Measurements from ENCODE around the gene LMTK2.

The LMTK2 gene

DNA sequence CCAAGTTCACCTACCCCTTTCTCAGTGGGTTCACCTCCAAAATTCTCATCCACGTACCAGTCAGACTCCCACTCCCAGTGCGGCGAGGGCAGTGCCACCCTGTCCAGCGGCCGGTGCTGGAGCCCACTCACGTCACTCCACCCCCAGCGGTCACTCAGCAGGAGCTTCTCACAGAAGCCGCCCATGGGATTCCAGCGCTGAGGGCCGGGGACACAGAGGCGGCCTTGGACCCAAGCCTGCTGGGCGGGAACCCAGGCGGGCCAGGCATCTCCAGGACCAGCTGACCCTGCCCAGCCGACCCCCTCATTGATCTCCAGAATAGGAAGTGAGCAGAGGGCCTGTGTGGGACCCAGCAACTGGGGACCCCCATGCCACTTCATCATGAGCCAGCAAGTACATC lies 138.2 kb downstream of the LMTK2 start:
- H3K9ac ChIP-seq (ENCODE audit: low read length): no peak overlapping the region
- H3K79me2 ChIP-seq (ENCODE audit: insufficient read depth, low read length): no peaks in the 10 kb centered on the region
- H3K9me2 ChIP-seq (replicated peaks; ENCODE audit: insufficient read depth, low read length): no peaks in the 10 kb centered on the region
- no peaks in the 10 kb centered on the region for H3K36me3 ChIP-seq (ENCODE audit: low read length)
- H3K27me3 ChIP-seq (ENCODE audit: low read length): no peaks in the 10 kb centered on the region
- TF ChIP-seq, protein P1, sequence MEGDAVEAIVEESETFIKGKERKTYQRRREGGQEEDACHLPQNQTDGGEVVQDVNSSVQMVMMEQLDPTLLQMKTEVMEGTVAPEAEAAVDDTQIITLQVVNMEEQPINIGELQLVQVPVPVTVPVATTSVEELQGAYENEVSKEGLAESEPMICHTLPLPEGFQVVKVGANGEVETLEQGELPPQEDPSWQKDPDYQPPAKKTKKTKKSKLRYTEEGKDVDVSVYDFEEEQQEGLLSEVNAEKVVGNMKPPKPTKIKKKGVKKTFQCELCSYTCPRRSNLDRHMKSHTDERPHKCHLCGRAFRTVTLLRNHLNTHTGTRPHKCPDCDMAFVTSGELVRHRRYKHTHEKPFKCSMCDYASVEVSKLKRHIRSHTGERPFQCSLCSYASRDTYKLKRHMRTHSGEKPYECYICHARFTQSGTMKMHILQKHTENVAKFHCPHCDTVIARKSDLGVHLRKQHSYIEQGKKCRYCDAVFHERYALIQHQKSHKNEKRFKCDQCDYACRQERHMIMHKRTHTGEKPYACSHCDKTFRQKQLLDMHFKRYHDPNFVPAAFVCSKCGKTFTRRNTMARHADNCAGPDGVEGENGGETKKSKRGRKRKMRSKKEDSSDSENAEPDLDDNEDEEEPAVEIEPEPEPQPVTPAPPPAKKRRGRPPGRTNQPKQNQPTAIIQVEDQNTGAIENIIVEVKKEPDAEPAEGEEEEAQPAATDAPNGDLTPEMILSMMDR (IDR thresholded peaks at IDR 0.05; ENCODE audit: insufficient read depth, low read length, poor library complexity, severe bottlenecking): no peak
- TF ChIP-seq EZH2phosphoT487 (conservative IDR thresholded peaks at IDR 0.05; ENCODE audit: low read length): no peak
- no peak overlapping the region for H2AFZ ChIP-seq (ENCODE audit: low read depth, low read length, severe bottlenecking)
- no peak overlapping the region for H3K4me2 ChIP-seq (ENCODE audit: low read depth, low read length, poor library complexity, severe bottlenecking)
- H4K20me1 ChIP-seq (ENCODE audit: low read depth, low read length): no peaks in the 10 kb centered on the region
- no peaks in the 10 kb centered on the region for H3F3A ChIP-seq (ENCODE audit: insufficient read depth)
- H3K9me3 ChIP-seq (ENCODE audit: insufficient read depth, low read length): no peaks in the 10 kb centered on the region
- no peak overlapping the region for H3K4me3 ChIP-seq (ENCODE audit: insufficient read depth, low read length, poor library complexity, severe bottlenecking)
- no peak overlapping the region for H3K27ac ChIP-seq (ENCODE audit: low read depth, low read length)

DNA sequence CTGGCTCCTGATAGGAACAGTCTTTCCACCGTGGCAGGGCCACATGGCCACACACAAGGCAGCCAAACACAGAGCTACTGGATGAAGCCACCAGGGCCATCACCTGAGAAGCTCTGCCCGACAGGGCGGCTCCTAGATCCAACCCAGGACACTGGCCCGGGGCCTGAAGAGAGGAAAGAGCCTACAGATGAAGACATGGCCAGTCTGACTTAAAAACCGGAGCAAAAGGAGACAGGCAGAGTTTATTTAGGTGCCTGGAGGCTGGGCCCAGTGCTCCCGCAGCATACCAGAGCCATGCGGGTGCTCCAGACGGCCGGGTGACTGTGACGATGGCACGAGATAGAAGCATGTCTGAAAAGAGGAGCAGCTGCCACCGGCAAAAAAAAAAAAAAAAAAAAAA lies 141.5 kb downstream of the LMTK2 start:
- H4K20me1 ChIP-seq (ENCODE audit: low read depth, low read length): no peaks in the 10 kb centered on the region
- peaks cover 8% of the 10 kb centered on the region for H3K79me2 ChIP-seq (ENCODE audit: insufficient read depth, low read length)
- peaks cover 10% of the 10 kb centered on the region for H3F3A ChIP-seq (ENCODE audit: insufficient read depth)
- no peak for TF ChIP-seq EZH2phosphoT487 (conservative IDR thresholded peaks at IDR 0.05; ENCODE audit: low read length)
- TF ChIP-seq, protein P1 (IDR thresholded peaks at IDR 0.05; ENCODE audit: insufficient read depth, low read length, poor library complexity, severe bottlenecking): no peak
- no peaks in the 10 kb centered on the region for H3K9me2 ChIP-seq (replicated peaks; ENCODE audit: insufficient read depth, low read length)
- H3K27me3 ChIP-seq (ENCODE audit: low read length): no peaks in the 10 kb centered on the region
- H3K4me3 ChIP-seq (ENCODE audit: insufficient read depth, low read length, poor library complexity, severe bottlenecking): no peak overlapping the region
- H3K36me3 ChIP-seq (ENCODE audit: low read length): no peaks in the 10 kb centered on the region
- no peak overlapping the region for H3K27ac ChIP-seq (ENCODE audit: low read depth, low read length)
- H2AFZ ChIP-seq (ENCODE audit: low read depth, low read length, severe bottlenecking): no peak overlapping the region
- no peaks in the 10 kb centered on the region for H3K9me3 ChIP-seq (ENCODE audit: insufficient read depth, low read length)
- no peak overlapping the region for H3K4me2 ChIP-seq (ENCODE audit: low read depth, low read length, poor library complexity, severe bottlenecking)
- H3K9ac ChIP-seq (ENCODE audit: low read length): no peak overlapping the region

GRCh38 chr7:98249106-98249505 lies 142.4 kb downstream of the LMTK2 start:
- no peak overlapping the region for H3K27ac ChIP-seq (ENCODE audit: low read depth, low read length)
- H3K27me3 ChIP-seq (ENCODE audit: low read length): no peaks in the 10 kb centered on the region
- no peaks in the 10 kb centered on the region for H3K9me2 ChIP-seq (replicated peaks; ENCODE audit: insufficient read depth, low read length)
- no peak overlapping the region for H3K9ac ChIP-seq (ENCODE audit: low read length)
- H2AFZ ChIP-seq (ENCODE audit: low read depth, low read length, severe bottlenecking): no peak overlapping the region
- H3K79me2 ChIP-seq (ENCODE audit: insufficient read depth, low read length): peaks cover 8% of the 10 kb centered on the region
- no peak overlapping the region for H3K4me3 ChIP-seq (ENCODE audit: insufficient read depth, low read length, poor library complexity, severe bottlenecking)
- no peaks in the 10 kb centered on the region for H4K20me1 ChIP-seq (ENCODE audit: low read depth, low read length)
- H3K9me3 ChIP-seq (ENCODE audit: insufficient read depth, low read length): no peaks in the 10 kb centered on the region
- H3K4me2 ChIP-seq (ENCODE audit: low read depth, low read length, poor library complexity, severe bottlenecking): no peak overlapping the region
- TF ChIP-seq, protein P1 (IDR thresholded peaks at IDR 0.05; ENCODE audit: insufficient read depth, low read length, poor library complexity, severe bottlenecking): no peak
- no peaks in the 10 kb centered on the region for H3K36me3 ChIP-seq (ENCODE audit: low read length)
- H3F3A ChIP-seq (ENCODE audit: insufficient read depth): peaks cover 10% of the 10 kb centered on the region

All from SU-DHL-6 (cell line).